COLO829 (cell line): ENCODE results near the gene PC.
A peak's percentile ranks its signal among the peaks of the same experiment; 100 is the strongest.
"Not testable (repeated sequence)": the region's sequence is repeated elsewhere in the genome, so short reads cannot be mapped to it uniquely, and the experiment has no call there.

Source experiments
- DNase-seq: peaks from one replicate; pipeline ENCODE4 v3.0.0; 2012; ENCODE audit warnings: low spot score

Gene PC

DNA sequence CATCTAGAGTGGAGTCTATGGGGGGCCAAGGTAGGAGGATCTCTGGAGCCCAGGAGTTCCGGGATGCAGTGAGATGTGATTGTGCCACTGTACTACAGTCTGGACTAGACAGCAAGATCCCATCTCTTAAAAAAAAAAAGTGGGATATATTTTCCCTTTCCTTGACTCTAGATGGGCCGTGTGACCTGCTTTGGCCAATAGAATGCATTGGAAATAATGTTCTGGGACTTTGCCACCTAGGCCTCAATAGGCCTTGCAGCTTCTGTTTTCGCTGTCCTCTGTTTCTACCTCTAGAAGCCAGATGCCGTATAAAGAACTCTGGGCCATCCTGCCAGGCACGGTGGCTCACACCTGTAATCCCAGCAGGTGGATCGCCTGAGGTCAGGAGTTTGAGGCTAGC, 20.5 kb upstream of the PC start:
- DNase-seq: no peak

DNA sequence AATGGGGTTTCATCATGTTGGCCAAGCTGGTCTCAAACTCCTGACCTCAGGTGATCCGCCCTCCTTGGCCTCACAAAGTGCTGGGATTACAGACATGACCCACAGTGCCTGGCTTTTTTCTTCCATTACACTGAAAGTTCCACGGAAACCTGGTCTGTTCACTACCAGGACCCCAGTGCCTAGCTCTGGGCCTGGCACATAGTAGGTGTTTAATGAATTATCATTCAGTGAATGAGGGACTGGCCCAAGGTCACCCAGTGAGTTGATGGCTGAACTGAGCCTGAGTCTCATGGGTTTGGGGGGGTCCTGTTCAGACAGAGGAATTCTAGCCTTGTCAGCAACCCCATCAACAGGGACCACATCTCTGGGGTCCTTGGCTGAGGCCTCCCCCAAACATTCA, 20.0 kb upstream of the PC start:
- no peak for DNase-seq

DNA sequence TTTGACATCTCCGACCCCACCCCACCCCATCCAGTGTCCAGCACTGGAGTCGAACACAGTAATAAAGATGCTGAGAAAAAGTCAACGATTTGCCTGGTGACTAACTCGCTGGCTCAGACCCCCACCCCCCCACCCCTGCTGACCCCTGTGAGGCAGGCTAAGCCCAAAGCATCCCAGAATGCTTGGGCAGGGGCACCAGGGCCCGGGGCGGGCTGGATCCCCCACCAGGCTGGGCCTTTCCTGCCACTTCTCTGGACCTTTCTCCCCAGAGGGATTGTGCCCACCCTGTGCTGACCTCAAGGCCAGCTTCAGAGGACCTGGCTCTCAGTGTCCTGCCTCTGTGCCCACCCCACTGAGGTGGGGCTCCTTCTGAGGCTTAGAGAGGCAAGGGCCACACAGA, 18.7 kb upstream of the PC start:
- no peak for DNase-seq

DNA sequence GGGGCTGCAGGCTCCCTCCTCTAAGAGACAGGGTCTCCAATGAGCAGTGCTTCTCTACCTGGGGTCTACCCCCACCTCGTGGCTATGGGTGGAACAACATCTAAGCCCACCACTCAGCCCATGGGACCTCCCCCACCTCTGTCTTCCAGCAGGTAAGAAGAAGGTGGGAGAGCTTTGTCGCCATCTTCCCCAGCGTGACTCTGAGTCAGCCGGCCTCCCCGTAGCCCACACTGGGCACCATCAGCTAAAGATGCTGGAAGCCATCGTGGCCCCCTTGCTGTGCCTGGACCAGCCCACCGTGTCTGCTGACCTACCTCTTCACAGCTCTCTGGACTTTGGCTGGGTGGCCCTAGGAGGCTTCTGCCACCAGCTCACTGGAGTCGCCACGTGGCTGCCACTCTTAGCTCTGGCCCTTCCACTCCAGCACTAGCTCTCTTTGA, 17.9 kb upstream of the PC start:
- DNase-seq: no peak

DNA sequence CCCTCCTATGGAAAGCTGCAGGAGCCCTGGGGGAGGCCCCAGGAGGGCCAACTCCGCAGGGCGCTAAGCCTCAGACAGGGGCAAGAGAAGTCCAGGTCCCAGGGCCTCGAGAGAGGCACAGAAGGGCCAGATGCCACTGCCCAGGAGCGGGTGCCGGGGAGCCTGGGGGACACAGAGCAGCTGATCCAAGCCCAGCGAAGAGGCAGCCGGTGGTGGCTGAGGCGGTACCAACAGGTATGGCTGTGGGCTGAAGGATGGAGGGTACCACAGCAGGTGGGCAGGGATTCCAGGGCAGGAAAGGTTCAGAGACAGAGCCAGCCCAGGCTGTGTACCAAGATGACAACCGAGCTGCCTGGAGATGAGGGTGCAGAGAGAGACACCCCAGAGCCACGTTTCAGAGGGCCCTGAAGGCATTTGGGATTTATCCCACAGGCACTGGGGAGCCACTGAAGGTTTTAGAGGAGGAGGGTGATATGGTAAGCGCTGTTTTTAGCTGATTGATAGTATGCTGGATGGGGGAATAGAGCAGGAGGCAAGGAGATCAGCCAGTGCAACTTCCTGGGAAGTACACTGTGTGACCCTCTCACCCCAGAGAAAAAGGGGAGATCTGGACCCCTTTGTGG, 17.3 kb upstream of the PC start:
- no peak for DNase-seq

DNA sequence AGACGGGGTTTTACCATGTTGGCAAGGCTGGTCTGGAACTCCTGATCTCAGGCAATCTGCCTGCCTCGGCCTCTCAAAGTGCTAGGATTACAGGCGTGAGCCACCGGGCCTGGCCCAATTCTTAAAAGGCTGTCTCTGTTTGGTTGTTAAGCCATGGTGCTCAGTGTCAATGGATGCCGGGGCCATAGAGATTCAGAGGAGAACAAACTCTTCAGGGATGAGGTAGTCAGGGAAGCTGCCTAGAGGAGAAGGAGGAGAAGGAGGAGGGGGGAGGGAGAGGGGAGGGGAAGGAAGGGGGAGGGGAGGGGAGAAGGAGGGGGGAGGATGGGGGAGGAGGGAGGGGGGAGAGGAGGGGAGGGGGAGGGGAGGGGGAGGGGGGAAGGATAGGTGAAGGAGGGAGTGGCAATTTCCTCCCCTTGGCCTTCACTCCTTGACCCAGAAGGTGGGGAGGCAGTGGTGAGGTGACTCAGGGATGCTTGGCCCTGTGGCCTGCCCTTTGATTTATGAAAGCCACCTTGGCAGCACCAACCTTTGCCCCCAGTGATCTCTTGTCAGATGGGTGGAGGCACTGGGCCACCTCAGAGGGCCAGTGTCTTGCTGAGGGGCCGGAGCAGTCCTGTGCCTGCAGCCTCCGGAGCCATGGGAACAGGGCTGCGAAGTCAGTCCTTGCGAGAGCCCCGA, 16.7 kb upstream of the PC start, which contains the start of gene C11orf86:
Gene C11orf86, plus strand, starts transcription at position 581 of the 681 bp plus-strand sequence. Its CDS starts 59 bp downstream, at position 640.
- DNase-seq: no peak

DNA sequence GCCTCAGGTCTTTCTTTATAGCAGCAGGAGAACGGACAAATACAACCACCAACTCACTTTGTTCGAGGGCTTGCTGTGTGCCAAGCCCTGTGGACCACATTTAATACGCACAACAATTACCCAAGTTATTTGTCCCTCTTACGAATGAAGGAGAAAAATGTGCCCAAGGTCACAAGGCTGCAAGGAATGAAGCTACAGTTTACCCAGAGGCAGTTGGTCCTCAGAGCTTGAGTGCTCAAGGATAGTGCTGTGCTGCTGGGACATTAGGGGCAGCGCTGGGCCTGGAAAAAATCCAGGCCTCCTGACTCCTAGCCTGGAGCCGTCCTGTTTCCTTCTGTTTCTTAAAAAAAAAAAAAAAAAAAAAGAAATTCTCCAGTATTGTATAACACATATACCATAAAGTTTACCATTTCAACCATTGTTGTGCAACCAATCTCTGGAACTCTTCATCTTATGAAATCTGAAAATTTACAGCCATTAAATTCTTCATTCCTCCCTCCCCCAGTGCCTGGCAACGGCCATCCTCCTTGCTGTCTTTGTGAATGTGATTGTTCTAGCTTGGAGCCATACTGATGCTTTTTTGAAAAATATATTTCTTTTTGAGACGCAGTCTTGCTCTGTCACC, 15.9 kb upstream of the PC start:
- no peak for DNase-seq

DNA sequence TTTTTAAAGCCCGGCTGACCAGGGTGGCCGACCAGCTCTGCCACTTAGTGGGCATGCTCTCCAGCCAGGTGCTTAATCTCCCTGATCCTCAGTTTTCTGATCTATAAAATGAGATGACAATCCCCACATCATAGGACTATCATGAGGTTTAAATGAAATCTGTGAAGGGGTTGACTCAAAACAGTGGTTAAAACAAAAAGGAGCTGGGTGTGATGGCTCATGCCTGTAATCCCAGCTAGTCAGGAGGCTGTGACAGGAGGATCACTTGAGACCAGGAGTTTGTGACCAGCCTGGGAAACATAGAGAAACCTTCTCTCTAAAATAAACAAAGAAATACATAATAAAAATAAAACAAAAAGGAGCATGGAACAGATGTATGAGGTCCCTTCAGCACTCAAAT, 13.3 kb upstream of the PC start:
- DNase-seq: no peak

DNA sequence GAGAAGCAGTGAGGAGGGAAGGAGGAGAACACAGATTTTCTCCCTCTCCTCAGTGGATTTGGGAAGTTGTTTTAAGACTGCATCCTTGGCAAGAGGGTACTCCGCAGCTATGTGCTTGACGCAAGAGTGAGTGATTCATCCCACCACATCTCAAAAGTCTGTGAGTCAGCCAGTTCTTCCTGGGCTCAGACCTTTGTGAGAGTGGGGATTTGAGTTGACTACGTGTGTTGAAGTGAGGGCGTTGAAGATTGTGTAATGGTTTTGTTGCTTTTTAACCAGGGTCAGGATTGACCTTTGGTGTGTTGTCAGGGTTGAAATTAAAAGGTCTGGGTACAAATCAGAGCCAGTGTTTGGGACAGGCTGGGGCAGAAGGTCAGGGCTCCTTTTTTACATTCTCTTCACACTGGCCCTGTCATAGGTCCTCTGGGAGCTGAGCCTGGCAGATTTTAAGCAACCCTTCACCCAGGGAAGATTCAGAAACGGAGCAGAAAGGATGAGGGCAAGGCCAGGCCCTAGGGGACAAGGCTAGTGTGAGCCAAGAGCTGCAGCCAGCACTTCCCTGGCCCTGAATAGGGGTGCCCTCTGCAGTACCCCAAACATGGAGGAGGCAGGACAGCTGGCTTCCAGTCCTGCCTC, 12.7 kb upstream of the PC start:
- DNase-seq: peak; percentile 71

DNA sequence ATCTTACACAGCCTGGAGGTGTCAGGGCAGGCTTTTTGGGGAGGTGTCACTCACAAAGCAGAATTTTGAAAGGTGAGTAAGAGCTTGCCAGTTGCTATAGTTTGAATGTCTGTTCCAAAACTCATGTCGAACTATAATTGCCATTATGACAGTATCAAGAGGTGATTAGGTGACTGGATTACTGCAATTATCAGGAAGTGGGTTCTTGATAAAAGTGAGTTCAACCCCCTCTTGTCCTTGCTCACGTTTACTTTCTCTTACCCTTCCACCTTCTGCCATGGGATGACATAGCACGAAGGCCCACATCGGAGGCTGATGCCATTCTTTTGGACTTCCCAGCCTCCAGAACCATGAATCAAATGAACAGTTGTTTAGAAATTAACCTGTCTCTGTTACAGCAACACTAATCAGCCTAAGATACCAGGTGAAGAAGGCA, 12.2 kb upstream of the PC start:
- DNase-seq: no peak

DNA sequence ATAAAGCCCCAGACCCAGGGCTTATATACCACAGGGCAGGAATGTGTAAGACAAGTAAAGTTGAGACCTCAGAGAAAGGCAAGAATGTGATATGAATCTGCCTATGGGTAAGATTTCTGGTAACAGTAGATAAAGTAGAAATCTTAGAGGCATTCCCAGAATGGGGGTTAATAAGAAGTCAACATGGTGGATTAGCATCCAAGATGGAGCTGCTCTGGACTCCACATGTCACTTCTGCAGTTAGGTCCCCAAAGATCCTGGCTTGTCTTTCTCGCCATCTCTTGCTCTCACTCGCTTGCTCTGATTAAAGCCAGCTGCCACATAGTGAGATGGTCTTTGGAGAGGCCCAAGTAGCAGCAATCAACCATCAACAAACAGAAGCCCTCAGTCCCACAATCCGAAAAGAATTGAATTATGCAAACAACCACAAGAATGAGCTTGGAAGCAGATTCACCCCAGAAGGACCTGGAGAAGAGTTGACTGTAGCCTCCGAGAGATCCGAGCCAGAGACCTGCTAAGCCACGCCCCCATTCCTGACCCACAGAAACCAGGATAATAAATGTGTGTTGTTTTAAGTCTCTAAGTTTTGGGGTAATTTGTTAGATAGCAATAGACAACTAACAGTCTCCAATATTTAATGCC, 11.5 kb upstream of the PC start:
- no peak for DNase-seq

DNA sequence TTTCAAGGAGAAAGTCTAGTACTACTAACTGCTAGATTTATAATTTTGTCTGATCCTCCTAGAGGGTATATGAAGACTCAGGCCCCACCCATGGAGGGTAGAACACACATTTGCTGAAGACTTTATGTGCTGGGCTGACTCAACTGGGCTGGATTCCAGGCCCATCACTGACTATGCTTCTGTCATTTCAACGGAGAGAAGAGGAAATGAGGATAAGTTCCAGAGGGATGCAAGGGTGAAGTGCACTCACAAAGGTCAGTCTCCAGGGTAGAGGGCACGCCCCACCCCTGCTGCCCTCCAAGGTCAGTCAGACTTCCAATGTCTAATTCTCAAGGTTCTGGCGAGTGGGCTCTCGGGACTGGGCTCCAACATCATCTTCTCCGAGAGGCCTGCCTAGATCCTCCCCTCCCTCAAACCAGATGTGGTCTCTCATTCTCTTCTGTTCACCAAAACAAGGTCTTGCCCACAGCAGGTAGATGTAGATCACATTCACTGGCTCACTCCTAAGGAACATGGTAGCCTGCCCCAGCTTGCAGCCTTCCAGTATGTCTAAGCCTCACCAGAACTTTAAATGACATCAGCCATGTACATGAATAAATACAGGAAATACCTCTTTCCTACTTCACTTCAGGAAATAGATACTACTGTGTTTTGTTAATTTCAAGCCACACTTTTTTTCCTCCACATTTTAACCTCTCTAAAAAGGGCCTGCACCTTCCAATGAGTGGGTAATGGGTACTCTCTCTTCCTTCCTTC, 9.7 kb upstream of the PC start:
- no peak for DNase-seq

DNA sequence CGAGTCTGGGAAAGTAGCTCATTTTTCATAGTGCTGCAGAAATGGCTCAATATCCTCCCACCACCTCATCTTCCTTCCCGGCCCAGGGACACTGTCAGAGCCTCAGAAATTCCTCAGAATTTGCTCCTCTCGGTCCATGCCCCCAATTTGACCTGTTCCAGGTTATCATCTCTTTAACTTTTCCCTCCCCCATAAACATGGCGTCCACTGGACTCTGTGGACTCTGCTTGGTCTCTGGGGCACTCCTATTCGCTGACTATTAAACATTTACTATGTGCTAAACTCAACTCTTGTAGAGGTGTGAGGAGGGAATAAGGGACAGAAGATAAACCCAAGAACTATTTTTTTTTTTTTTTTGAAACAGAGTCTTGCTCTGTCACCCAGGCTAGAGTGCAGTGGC, 8.2 kb upstream of the PC start:
- DNase-seq: no peak

DNA sequence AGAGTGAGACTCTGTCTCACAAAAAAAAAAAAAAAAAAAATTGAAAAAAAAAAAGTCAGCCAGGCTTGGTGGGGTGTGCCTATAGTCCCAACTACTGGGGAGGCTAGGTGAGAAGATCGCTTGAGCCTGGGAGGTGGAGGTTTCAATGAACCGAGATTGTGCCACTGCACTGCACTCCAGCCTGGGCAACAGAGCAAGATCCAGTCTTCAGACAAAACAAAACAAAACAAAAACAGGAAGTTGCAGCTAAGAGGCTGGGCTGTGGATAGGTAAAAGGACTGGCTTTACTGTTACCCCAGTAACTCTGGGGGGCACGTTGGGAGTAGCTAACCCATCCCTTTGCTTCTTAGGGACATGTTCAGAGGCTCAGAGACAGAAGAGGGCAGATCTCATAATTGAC, 6.3 kb upstream of the PC start:
- no peak for DNase-seq

DNA sequence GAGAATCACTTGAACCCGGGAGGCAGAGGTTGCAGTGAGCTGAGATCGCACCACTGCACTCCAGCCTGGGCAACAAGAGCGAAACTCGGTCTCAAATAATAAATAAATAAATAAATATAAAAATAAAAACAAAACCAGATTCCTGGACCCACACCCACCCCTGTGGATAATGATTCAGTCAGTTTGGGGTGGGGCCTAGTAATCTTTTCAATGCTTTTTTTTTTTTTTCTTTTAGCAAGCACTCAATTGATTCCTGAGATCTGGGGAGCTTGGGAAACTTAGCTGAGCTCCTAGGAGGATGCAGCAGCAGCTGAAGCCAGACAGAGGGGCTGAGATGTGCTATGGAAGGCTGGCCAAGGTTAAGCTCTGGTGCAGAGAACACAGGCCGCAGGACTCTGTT, 4.6 kb upstream of the PC start:
- no peak for DNase-seq

DNA sequence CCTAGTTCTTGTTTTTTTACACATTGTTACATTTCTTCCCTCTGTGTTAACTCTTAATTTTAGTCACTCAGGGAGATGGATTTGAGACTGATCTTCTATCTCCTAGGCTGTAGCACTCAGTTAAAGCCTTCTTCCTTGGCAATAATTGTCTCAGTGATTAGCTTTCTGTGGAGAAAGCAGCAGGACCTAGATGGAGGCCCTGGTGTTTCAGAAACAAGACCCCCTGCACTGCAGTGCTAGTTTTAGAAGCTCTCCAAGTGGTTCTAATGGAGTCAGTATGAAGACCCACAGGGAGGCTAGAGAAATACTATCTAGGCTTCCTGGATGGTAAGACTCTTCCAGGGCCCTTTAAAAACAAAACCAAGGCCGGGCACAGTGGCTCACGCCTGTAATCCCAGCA, 4.1 kb upstream of the PC start:
- no peak for DNase-seq

DNA sequence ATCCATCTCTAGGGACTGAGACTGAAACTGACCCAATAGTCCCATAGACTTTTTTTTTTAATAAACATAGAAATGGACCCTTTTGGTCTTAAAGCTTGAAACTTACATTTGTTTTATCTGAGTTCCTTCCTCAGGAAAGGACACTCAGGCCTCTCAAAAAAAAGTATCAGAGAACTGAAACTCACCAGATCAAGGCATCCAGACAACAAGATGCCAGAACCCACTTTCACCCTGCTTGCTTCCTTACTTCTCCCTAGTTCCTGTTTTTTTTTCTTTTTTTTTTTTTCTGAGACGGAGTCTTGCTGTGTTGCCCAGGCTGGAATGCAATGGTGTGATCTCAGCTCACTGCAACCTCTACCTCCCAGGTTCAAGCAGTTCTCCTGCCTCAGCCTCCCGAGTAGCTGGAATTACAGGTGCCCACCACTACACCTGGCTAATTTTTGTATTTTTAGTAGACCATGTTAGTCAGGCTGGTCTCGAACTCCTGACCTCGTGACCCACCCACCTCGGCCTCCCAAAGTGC, 3.6 kb upstream of the PC start:
- not testable (repeated sequence) for DNase-seq

DNA sequence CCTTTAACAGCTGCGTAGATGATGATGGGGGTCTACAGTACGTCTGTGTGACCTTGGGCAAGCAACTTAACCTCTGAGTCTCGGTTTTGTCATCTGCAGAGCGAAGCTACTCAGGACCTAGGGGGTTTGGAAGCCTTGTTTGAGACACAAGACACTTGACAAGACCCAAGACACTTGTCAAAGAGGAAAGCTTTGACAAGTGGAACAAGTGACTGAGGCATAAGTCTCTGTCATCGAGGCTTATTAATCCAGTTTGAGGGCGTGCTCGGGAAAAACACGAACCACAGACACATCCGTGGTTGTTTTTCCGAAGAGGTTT, 732 bp upstream of the PC start:
- no peak for DNase-seq

DNA sequence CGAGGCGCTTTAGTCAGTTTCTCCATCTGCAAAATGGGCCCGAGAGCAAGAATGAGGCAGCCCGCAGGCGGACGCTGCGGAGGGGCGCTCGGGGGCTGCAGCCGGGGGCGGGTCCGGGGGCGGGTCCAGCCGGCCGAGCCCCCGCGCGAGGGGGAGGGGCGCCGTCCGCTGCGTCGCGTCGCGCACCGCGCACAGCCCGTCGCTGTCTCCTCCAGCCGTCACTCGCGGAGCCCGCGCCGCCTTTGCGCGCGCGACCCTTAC, 282 bp downstream of the PC start:
- DNase-seq: no peak

DNA sequence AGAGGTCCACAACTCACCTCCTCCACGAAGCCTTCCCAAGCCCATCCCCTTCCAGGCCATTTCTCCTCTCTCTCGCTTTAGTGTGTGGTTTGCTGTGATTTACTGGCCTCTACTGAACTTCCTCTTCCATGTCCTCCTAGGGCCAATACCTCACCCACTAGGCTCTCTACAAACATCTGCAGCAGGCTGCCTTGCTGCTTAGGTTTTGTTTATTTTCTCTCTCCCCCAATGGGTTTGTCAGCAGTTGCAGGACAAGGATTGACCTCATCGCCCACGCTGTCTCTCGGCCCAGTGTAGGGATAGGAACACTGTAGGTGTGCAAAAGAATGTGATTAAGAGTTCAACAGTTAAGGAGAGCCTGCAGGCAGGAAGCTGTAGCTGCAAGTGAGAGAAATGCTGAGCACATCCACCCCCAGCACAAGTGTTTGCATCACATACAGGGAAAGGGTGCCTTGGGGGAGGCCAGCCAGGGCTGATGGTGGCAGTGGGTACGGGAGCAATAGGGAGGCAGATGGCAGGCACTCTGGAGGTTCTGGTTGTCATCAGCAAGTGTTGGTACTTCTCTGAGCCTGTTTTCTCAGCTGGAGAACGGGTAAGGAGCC, 1.4 kb downstream of the PC start:
- DNase-seq: no peak

DNA sequence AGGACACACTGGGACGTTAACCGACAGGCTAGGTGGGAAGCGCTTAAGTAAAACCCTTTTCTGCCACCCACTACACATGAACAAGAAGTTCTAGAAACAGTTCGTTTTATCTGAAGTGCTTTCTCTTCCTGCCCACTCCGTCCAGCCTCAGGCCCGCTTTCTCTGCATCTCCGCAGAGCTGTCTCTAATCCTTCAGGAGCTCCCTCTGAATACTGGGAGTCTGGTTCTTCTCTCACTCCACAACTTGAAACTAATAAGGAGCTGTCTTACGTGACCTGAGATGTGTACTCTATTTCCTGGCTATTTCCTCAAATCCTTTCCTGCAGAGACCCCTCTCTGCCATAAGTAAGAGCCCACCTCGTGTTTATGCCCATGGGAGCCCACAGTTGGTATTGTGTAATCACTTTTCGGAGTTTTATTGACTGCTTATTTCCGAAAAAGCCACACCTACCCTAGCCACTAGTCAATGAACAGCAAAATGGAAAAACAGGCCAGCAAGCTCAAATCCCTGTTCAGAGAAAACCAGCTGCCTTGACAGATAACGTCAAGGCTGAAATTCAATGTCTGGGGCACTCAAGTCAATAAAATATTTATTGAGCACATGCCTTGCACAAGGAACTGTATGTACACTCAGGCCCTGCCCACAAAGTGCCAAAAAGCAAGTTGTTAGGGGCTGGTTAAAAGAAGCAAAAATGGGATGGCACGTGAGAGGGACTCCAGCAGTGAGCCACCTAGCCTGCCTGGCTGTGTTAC, 4.9 kb downstream of the PC start:
- no peak for DNase-seq
